Mesodermal cell (in vitro differentiated cells): ENCODE results near the gene KRT6A.
"Not testable (repeated sequence)": the region's sequence is repeated elsewhere in the genome, so short reads cannot be mapped to it uniquely, and the experiment has no call there.

Experiments used
- H3K27ac ChIP-seq: 2 replicates; pipeline ENCODE4 v1.7.0; 2013; ENCODE audit warnings: mild to moderate bottlenecking, low read depth, low read length, moderate library complexity; ENCODE audit not compliant: severe bottlenecking
- H3K36me3 ChIP-seq: 2 replicates; pipeline ENCODE4 v1.7.1; 2013; ENCODE audit warnings: mild to moderate bottlenecking, low read length, moderate library complexity; ENCODE audit not compliant: control insufficient read depth, insufficient read depth
- H3K4me1 ChIP-seq: one replicate; pipeline ENCODE4 v1.7.1; 2013; ENCODE audit warnings: mild to moderate bottlenecking, low read length; ENCODE audit not compliant: insufficient read depth, control insufficient read depth, poor library complexity, severe bottlenecking
- H3K4me3 ChIP-seq: 2 replicates; pipeline ENCODE4 v1.7.0; 2013; ENCODE audit warnings: low read length, control low read depth, mild to moderate bottlenecking; ENCODE audit not compliant: insufficient read depth, poor library complexity, severe bottlenecking; ENCODE audit errors: extremely low read depth
- H3K9me3 ChIP-seq: 2 replicates; pipeline ENCODE4 v1.7.1; 2013; ENCODE audit warnings: mild to moderate bottlenecking, low read length, moderate library complexity; ENCODE audit not compliant: control insufficient read depth
- WGBS, 2 experiments: methylation state at CpG; one replicate each; pipeline ENCODE4 v1.1.5; 2013; ENCODE audit warnings: missing lambda C conversion rate in 2 of 2; ENCODE audit not compliant: insufficient coverage in 2 of 2; 5-methylcytosine and 5-hydroxymethylcytosine counted together

The KRT6A gene

DNA sequence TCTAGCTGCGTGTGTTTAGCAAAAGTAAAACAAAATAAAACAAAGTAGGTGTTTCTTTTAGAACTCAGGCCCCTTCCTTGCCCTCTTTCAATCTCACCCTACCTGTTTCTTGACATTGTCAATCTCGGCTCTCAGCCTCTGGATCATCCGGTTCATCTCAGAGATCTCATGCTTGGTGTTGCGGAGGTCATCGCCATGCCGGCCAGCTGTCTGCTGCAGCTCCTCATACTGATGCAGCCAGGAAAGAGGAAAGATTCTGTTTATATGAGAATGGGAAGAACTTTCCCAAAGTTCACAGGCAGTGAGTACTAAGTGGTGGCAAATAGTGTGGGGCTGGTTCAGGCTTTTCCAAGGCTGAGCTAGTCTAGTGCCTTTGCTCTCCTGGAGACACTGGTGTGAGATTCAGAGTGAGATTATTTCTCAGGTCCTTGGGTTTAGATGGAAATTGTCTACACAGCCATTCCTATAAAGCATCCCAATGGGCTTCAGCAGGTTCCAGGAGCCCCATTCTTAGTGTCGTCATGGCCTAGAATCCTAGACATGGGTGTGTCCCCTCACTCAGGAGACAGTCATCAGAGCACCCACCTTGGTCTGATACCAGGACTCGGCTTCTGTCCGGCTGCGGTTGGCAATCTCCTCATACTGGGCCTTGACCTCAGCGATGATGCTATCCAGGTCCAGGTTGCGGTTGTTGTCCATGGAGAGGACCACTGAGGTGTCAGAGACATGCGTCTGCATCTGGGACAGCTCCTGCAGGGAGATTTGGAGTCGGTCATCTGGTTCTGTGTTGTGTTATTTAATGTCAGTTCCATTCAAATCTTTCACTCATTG lies 24.2 kb upstream of the KRT6A start:
- H3K27ac ChIP-seq, result no peak overlapping the region
- no peak overlapping the region for H3K4me3 ChIP-seq
- peaks cover 11% of the 10 kb centered on the region for H3K4me1 ChIP-seq
- H3K36me3 ChIP-seq, result no peaks in the 10 kb centered on the region
- 94 to 97% methylated on average over 10 of the region's 14 CpGs for WGBS, 2 experiments
- H3K9me3 ChIP-seq, result no peaks in the 10 kb centered on the region

DNA sequence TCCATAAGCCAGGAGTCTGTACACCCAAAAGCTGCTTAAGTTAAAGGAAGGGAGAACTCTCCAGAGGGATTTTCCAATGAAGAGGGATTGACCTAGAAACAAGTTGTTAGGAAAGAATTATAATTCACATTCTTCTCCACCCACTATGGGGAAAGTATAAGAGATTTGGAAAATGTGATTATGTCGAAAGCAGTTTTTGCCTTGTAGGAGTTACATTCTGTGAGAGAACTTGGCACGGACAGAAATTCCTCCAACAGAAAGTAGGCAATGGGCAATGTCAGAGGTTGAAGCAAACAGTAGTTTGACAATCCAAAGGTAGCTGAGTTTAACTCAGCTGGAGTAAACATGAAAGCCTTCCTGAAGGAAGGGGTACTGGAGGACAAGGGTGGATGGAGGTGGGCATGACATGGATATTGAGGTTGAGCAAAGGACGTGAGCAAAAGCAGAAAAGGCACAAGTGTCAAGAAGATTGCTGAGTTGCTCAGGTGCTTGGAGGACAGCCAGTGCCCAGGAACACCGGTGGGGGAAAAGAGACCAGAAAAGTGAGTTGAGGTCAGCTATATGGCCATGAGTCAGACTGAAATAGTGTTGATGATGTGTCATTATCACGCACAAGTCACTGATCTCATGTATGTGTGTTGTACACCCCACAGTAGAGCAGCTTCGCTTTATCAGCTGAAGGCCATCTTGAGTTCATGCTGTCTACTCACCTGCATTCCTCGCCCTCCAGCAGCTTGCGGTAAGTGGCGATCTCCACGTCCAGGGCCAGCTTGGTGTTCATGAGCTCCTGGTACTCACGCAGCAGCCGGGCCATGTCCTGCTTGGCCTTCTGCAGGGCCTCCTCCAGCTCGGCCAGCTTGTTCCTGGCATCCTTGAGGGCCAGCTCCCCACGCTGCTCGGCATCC lies 23.1 kb upstream of the KRT6A start:
- H3K4me3 ChIP-seq, result no peak overlapping the region
- WGBS, 2 experiments, result 91 to 97% methylated on average over 13 of the region's 15 CpGs
- H3K36me3 ChIP-seq, result no peaks in the 10 kb centered on the region
- no peak overlapping the region for H3K27ac ChIP-seq
- H3K4me1 ChIP-seq, result peaks cover under 1% of the 10 kb centered on the region
- no peaks in the 10 kb centered on the region for H3K9me3 ChIP-seq

DNA sequence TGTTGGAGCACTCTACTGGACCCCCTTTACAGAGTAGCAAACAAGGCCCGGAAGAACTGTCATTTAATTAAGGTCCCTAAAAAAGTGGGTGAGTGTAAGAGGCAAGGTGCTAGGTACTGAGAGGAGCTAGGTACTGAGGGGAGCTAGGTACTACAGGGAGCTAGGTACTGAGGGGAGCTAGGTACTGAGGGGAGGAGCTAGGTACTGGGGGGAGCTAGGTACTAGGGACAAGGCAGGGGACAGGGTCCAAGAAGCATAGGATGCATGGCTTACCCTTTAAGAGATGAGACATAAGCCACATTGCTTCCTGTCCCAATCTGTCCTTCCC lies 22.2 kb upstream of the KRT6A start:
- no peaks in the 10 kb centered on the region for H3K36me3 ChIP-seq
- no peaks in the 10 kb centered on the region for H3K4me1 ChIP-seq
- H3K9me3 ChIP-seq, result no peaks in the 10 kb centered on the region
- no peak overlapping the region for H3K27ac ChIP-seq
- 80 to 89% methylated on average over 1 of the region's 1 CpG for WGBS, 2 experiments
- H3K4me3 ChIP-seq, result no peak overlapping the region

DNA sequence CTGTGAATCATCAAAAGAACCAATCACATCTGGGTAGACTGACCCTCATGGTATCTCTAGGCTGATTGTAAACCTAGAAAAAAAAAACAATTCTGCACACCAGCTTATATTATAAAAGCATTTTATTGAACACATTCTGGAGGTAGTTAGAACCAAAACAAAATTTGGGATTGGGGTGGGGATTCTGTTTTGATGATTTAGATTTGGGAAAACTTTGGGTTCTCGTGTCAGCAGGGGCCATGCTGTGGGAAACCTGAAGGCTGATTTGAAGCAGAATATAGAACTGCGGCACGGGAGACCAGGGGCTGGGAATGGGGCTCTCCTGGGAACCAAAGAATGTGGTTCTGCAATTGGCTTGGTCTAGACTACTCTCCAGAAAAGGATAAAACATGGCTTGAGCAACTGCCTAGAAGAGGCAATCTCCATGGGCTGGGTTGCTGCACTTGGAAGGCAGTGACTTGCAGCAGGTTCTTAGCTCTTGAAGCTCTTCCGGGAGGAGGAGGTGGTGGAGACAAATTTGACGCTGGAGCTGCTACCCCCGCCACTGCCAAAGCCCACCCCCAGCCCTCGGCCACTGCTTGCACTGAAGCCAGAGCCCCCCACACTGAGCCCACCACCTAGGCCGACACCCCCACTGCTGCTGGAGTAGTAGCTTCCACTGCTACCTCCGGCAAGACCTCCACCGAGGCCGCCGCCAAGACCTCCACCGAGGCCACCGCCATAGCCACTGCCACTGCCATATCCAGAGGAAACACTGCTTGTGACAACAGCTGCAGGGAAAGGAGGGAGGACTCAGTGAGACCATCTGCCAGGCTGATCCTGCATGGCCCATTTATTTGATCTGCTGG lies 21.6 kb upstream of the KRT6A start:
- H3K4me3 ChIP-seq, result no peak overlapping the region
- WGBS, 2 experiments, result 94 to 96% methylated on average over 8 to 12 of the region's 14 CpGs
- no peaks in the 10 kb centered on the region for H3K36me3 ChIP-seq
- H3K4me1 ChIP-seq, result no peaks in the 10 kb centered on the region
- no peaks in the 10 kb centered on the region for H3K9me3 ChIP-seq
- H3K27ac ChIP-seq, result no peak overlapping the region

DNA sequence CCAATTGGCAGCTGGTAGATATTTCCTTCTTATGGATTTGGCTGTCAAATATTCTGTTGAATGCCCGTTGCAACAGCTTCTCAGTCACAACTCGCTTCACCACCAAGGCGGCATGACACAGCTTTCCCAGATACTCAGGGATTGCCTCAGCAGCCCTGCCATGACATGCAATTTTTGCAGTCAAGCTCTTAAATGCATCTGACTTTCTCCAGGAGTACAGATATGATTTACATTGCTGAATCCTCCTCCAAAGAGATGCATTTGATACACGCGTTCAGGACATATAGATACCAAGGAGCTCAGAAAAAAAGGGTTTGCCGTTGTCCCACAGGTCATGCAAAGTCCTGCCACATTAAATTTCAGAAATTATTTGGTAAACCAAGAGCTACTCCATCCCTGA lies 20.7 kb upstream of the KRT6A start:
- Histone ChIP-seq H3K27ac (no peak overlapping the region), H3K4me3 (no peak overlapping the region), H3K36me3 (no peaks in the 10 kb centered on the region), H3K4me1 (no peaks in the 10 kb centered on the region), H3K9me3 (no peaks in the 10 kb centered on the region)
- 89 to 97% methylated on average over 6 of the region's 6 CpGs for WGBS, 2 experiments

DNA sequence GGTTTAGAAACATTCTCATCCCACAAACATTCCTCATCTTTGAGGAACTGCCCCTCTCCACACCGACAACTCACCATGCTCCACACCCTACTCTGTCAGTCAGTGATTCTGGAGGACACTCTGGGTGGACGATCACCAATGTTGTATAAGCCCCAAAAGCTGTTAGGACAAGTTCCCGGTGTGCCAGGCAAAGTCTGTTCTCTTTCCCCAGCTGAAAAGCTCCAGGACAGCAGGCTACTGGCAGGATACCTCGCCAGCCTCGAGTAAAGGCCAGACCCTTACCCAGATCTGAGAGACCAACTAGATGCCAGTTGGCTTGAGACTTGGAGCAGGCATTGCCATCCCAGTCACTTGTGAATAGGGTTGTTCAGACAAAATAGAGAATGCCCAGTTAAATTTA lies 15.2 kb upstream of the KRT6A start:
- WGBS, 2 experiments, result 88 to 92% methylated on average over 5 of the region's 5 CpGs
- no peak overlapping the region for H3K4me3 ChIP-seq
- H3K9me3 ChIP-seq, result no peaks in the 10 kb centered on the region
- H3K4me1 ChIP-seq, result no peaks in the 10 kb centered on the region
- no peaks in the 10 kb centered on the region for H3K36me3 ChIP-seq
- H3K27ac ChIP-seq, result no peak overlapping the region

DNA sequence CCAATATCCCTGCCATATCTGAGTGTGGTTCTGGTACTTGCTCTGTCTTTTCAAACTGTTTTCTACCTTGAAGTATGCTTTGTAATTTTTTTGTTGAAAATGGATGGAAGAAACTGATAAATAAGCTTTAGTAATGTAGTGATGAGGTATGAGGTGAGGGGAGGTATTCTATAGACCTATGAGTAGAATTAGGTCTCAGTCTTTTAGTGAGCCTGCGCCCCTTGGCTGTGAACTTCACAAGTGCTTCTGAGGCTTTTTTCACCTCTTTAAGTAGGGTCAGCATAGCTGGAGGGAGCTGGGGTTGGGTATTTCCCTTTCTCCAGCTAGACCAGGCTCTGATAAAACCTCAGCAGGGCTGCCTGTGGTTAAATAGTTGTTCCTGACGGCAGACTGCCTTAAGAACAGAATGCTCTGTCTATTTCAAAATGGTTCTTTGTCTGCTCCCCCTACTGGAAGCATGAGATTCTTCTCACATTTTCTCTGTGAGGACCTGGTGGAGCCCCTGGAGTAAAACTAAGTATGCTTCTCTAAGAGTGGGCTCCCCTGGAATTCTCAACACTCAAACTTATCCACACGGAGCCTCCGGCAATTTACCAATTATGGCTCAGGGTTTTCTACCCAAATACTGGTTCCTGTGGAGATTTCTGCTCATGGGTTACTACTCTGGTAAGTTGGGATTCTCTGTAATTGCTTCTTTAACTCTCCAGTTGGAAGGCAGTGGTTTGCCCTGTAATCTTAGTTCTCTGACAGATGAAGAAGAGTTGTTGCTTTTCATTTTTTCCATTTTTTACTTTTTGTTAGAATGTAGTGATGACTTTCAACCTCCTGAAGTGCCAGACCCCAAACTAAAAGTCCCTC lies 14.0 kb upstream of the KRT6A start:
- H3K4me1 ChIP-seq, result no peaks in the 10 kb centered on the region
- no peak overlapping the region for H3K27ac ChIP-seq
- H3K36me3 ChIP-seq, result no peaks in the 10 kb centered on the region
- 80 to 89% methylated on average over 1 of the region's 4 CpGs for WGBS, 2 experiments
- H3K9me3 ChIP-seq, result no peaks in the 10 kb centered on the region
- H3K4me3 ChIP-seq, result no peak overlapping the region

DNA sequence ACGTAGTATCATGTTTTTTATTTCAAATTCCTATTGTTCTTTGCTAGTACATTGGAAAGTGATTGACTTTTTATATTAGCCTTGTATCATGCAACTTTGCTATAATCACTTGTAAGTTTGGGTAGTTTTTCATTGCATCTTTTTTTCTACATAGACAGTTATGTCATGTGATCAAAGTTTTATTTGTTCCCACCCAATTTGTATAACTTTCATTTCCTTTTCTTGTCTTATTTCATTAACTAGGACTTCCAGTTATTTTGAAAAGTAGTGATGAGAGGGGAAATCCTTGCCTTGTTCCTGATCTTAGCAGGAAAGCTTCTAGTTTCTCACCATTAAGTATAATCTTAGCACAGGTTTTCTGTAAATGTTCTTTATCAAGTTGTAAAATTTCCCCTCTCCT lies 9.8 kb upstream of the KRT6A start:
- no peak overlapping the region for H3K27ac ChIP-seq
- WGBS, 2 experiments, result no CpG with 5 or more reads among the region's 1 CpG
- H3K4me3 ChIP-seq, result no peak overlapping the region
- no peaks in the 10 kb centered on the region for H3K9me3 ChIP-seq
- no peaks in the 10 kb centered on the region for H3K36me3 ChIP-seq
- H3K4me1 ChIP-seq, result no peaks in the 10 kb centered on the region

DNA sequence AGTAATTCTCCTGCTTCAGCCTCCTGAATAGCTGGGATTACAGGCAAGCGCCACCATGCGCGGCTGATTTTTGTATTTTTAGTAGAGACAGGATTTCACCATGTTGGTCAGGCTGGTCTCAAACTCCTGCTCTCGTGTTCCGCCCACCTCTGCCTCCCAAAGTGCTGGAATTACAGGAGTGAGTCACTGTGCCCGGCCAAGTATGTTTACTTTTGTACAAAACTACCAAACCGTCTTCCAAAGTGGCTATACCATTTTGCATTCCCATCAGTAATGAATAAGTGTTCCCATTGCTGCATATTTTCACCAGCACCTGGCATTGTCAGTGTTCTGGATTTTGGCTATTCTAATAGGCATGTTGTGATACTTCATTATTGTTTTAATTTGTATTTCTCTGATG lies 8.4 kb upstream of the KRT6A start:
- WGBS, 2 experiments, result 86 to 90% methylated on average over 6 of the region's 7 CpGs
- H3K36me3 ChIP-seq, result no peaks in the 10 kb centered on the region
- no peak overlapping the region for H3K27ac ChIP-seq
- H3K4me3 ChIP-seq, result no peak overlapping the region
- H3K9me3 ChIP-seq, result no peaks in the 10 kb centered on the region
- peaks cover under 1% of the 10 kb centered on the region for H3K4me1 ChIP-seq

DNA sequence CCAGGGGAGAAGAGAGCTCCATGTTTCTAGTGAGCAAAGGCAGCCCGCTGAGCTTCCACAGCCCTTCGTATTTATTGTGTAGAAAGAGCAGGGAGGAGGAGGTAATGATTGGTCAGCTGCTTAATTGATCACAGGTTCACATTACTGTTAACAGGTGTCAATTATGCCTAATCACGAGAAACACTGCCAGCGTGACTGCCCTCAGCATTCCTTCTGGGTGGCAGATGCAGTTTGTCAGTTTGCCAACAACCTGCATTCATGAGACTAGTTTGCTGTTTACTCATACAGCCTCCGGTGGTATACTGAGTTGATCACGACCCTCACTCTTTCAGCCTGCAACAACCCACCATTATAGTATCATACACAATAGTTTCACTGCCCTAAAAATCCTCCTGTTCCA lies 7.5 kb upstream of the KRT6A start:
- H3K36me3 ChIP-seq, H3K27ac ChIP-seq, H3K4me3 ChIP-seq, H3K9me3 ChIP-seq, H3K4me1 ChIP-seq: not testable (repeated sequence)
- 86 to 88% methylated on average over 6 of the region's 6 CpGs for WGBS, 2 experiments
